SK-N-SH (cell line): ENCODE data around the gene PPP5C. TPM values are rescaled to one million over a fixed set of nuclear protein-coding genes. Genes with fewer than 3 reads are reported as not detected.

ENCODE experiments used
- CTCF ChIA-PET: fragments of 300-600, 350-600 bp; formaldehyde crosslinking; extraction: SDS; loops from one replicate; lab custom pipeline; 2021; lab: Yijun Ruan, JAX
- POLR2A ChIA-PET: fragments of 350-600 bp; sonication (Branson Sonifier 250); formaldehyde crosslinking; extraction: SDS; loops from one replicate; lab custom pipeline; 2020; ENCODE audit warnings: antibody characterized with exemption, inconsistent platforms; lab: Yijun Ruan, JAX
- DNase-seq: peaks from one replicate; pipeline ENCODE4 v3.0.0; 2012
- H2AFZ ChIP-seq: fragments of 200-600 bp; sonication (generic); 2 replicates; pipeline ENCODE4 v1.8.1; 2016; ENCODE audit warnings: antibody characterized with exemption, mild to moderate bottlenecking, low read depth
- H3F3A ChIP-seq: fragments of 200-600 bp; sonication (generic); replicated peaks from 2 replicates; pipeline ENCODE3; 2016; ENCODE audit warnings: antibody characterized with exemption, mild to moderate bottlenecking; ENCODE audit not compliant: insufficient read depth
- H3K27ac ChIP-seq, 2 experiments: fragments of 200-500 bp in 1 of 2; fragments of 200-600 bp in 1 of 2; sonication (Bioruptor generic) in 1 of 2; sonication (generic), shearing (Covaris generic) in 1 of 2; 2 replicates each; pipeline versions ENCODE4 v1.5.1 to v1.6.1; 2014 to 2016; ENCODE audit warnings: low read depth in 2 of 2, inconsistent platforms in 1 of 2, low read length in 1 of 2, mild to moderate bottlenecking in 1 of 2, mixed read lengths in 1 of 2
- H3K27me3 ChIP-seq: fragments of 200-600 bp; sonication (generic), shearing (Covaris generic); 2 replicates; pipeline ENCODE4 v1.6.1; 2016; ENCODE audit warnings: mixed run types; ENCODE audit not compliant: insufficient read depth
- H3K36me3 ChIP-seq, 2 experiments: fragments of 200-500 bp in 1 of 2; fragments of 200-600 bp in 1 of 2; sonication (Bioruptor generic) in 1 of 2; sonication (generic) in 1 of 2; replicated peaks in 1 of 2; 2 replicates each; pipeline versions ENCODE3 to v1.5.1; 2014 to 2016; ENCODE audit warnings: low read length in 1 of 2, mild to moderate bottlenecking in 1 of 2; ENCODE audit not compliant: insufficient read depth in 2 of 2, control insufficient read depth in 1 of 2
- H3K4me1 ChIP-seq, 2 experiments: fragments of 200-500 bp in 1 of 2; fragments of 200-600 bp in 1 of 2; sonication (Bioruptor generic) in 1 of 2; sonication (generic), shearing (Covaris generic) in 1 of 2; 2 replicates each; pipeline versions ENCODE4 v1.5.1 to v1.6.1; 2014 to 2016; ENCODE audit warnings: low read depth in 1 of 2, low read length in 1 of 2, mixed run types in 1 of 2; ENCODE audit not compliant: insufficient read depth in 2 of 2, control insufficient read depth in 1 of 2
- H3K4me2 ChIP-seq: fragments of 200-600 bp; sonication (generic), shearing (Covaris generic); 2 replicates; pipeline ENCODE4 v1.6.1; 2017; ENCODE audit warnings: mixed run types
- H3K4me3 ChIP-seq, 2 experiments: fragments of 200-500 bp in 1 of 2; fragments of 200-600 bp in 1 of 2; sonication (Bioruptor generic) in 1 of 2; sonication (generic), shearing (Covaris generic) in 1 of 2; 2 replicates each; pipeline versions ENCODE4 v1.5.1 to v1.8.1; 2014 to 2016; ENCODE audit warnings: low read depth in 2 of 2, inconsistent platforms in 1 of 2, low read length in 1 of 2, mild to moderate bottlenecking in 1 of 2, mixed read lengths in 1 of 2, moderate library complexity in 1 of 2
- H3K79me2 ChIP-seq: fragments of 200-600 bp; sonication (generic); 2 replicates; pipeline ENCODE4 v1.8.1; 2017; ENCODE audit warnings: mild to moderate bottlenecking; ENCODE audit not compliant: insufficient read depth
- H3K9ac ChIP-seq: fragments of 200-600 bp; sonication (generic); 2 replicates; pipeline ENCODE4 v1.6.1; 2017; ENCODE audit warnings: mixed run types
- H3K9me2 ChIP-seq: fragments of 200-600 bp; sonication (generic); 2 replicates; pipeline ENCODE4 v1.6.1; 2017; ENCODE audit warnings: mixed run types
- H3K9me3 ChIP-seq: fragments of 200-600 bp; sonication (generic); 2 replicates; pipeline ENCODE4 v1.6.1; 2017; ENCODE audit warnings: mixed run types, mild to moderate bottlenecking, moderate library complexity
- H4K20me1 ChIP-seq: fragments of 200-600 bp; sonication (generic); 2 replicates; pipeline ENCODE4 v1.6.1; 2017; ENCODE audit warnings: mild to moderate bottlenecking, mixed run types; ENCODE audit not compliant: insufficient read depth
- CHD2 ChIP-seq: fragments of 150-350 bp; IDR thresholded peaks from 2 replicates; pipeline ENCODE4 v1.6.1; 2018; ENCODE audit warnings: low read length; ENCODE audit not compliant: partially characterized antibody
- EP300 ChIP-seq, 2 experiments: IDR thresholded peaks; 2 replicates each; pipeline versions ENCODE4 v1.4.0 to v1.6.1; 2012; ENCODE audit warnings: borderline replicate concordance in 1 of 2, low read depth in 1 of 2, low read length in 1 of 2
- EZH2phosphoT487 ChIP-seq: fragments of 200-600 bp; sonication (generic); IDR thresholded peaks from 2 replicates; pipeline ENCODE4 v1.6.1; 2017; ENCODE audit warnings: low read depth, mixed run types, mild to moderate bottlenecking, antibody characterized with exemption, moderate library complexity, borderline replicate concordance
- FOXJ3 ChIP-seq: sonication (generic); formaldehyde crosslinking; IDR thresholded peaks from 2 replicates; pipeline ENCODE4 v1.5.1; 2020; ENCODE audit warnings: mild to moderate bottlenecking, missing genetic modification reagents
- GABPA ChIP-seq: IDR thresholded peaks from 2 replicates; pipeline ENCODE4 v1.4.0; 2012; ENCODE audit warnings: low read depth, mild to moderate bottlenecking
- GATA2 ChIP-seq: sonication (generic); formaldehyde crosslinking; IDR thresholded peaks from 2 replicates; pipeline ENCODE4 v1.5.0; 2020; ENCODE audit warnings: mild to moderate bottlenecking, missing genetic modification reagents
- NFIC ChIP-seq: IDR thresholded peaks from 2 replicates; pipeline ENCODE4 v1.4.0; 2012; ENCODE audit warnings: borderline replicate concordance
- POLR2AphosphoS5 ChIP-seq: IDR thresholded peaks from 2 replicates; pipeline ENCODE4 v1.6.1; 2012; ENCODE audit warnings: low read depth, low read length
- REST ChIP-seq: IDR thresholded peaks from 2 replicates; pipeline ENCODE4 v1.6.1; 2012; ENCODE audit warnings: mild to moderate bottlenecking, low read depth, low read length, moderate library complexity
- TCF12 ChIP-seq: IDR thresholded peaks from 2 replicates; pipeline ENCODE4 v1.4.0; 2012
- ZBTB33 ChIP-seq: IDR thresholded peaks from 2 replicates; pipeline ENCODE4 v1.4.0; 2012; ENCODE audit warnings: low read depth, borderline replicate concordance
- WGBS: methylation state at CpG from one replicate; pipeline ENCODE4 v1.1.6; 2017; ENCODE audit warnings: low lambda C conversion rate; 5-methylcytosine and 5-hydroxymethylcytosine counted together
- polyA plus RNA-seq, 3 experiments: library from polyadenylated mRNA; depleted of rRNA; stranded (reverse); fragments of >200 nt; gene quantifications; 2 replicates each; pipeline ENCODE4 v1.2.3, GENCODE V29; 2012
- TF ChIP-seq, protein P1 (sequence below): fragments of 150-350 bp; IDR thresholded peaks from 2 replicates; pipeline ENCODE4 v1.6.1; 2017; ENCODE audit warnings: antibody characterized with exemption, low read length, low read depth, borderline replicate concordance
- TF ChIP-seq, protein P2 (sequence below): IDR thresholded peaks from 2 replicates; pipeline ENCODE4; 2012
- TF ChIP-seq, protein P3 (sequence below): fragments of 200-600 bp; sonication (generic); IDR thresholded peaks from 2 replicates; pipeline ENCODE4 v1.6.1; 2017; ENCODE audit warnings: antibody characterized with exemption, mild to moderate bottlenecking, moderate library complexity
- TF ChIP-seq, protein P4 (sequence below): IDR thresholded peaks from 2 replicates; pipeline ENCODE4 v1.4.0; 2012; ENCODE audit warnings: low read depth
- TF ChIP-seq, protein P5 (sequence below): fragments of 150-350 bp; IDR thresholded peaks from 2 replicates; pipeline ENCODE4 v1.6.1; 2016; ENCODE audit warnings: mild to moderate bottlenecking, low read depth, low read length

PPP5C gene
- polyA plus RNA-seq, 1 of the 3 experiments (the other 2 are of a cell fraction) = 162 TPM

- CTCF ChIA-PET = interaction anchor here (0.9 kb wide), 1 partner anchor 27 kb away, joined by 3 read pairs; no protein-coding TSS in a partner anchor
- 57% methylated on average over 6 of the region's 6 CpGs for WGBS
- H2AFZ ChIP-seq = no peak overlapping the region
Measured at GRCh38 chr19:46435009-46435408, 88.1 kb downstream of the PPP5C start.

More at GRCh38 chr19:46435009-46435408, 88.1 kb downstream of the PPP5C start:
- H3K27me3 ChIP-seq = no peaks in the 10 kb centered on the region
- H3K79me2 ChIP-seq = no peaks in the 10 kb centered on the region
- no peaks in the 10 kb centered on the region for H3F3A ChIP-seq
- DNase-seq = no peak
- TF ChIP-seq, protein P1, sequence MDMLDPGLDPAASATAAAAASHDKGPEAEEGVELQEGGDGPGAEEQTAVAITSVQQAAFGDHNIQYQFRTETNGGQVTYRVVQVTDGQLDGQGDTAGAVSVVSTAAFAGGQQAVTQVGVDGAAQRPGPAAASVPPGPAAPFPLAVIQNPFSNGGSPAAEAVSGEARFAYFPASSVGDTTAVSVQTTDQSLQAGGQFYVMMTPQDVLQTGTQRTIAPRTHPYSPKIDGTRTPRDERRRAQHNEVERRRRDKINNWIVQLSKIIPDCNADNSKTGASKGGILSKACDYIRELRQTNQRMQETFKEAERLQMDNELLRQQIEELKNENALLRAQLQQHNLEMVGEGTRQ = no peak
- TF ChIP-seq FOXJ3 (CRISPR knock-in tag) (no peak), NFIC (no peak), GATA2 (CRISPR knock-in tag) (no peak), GABPA (no peak), EP300 (IDR thresholded peaks at IDR 0.05; ENCODE audit: borderline replicate concordance in 1 of 2, low read depth in 1 of 2, low read length in 1 of 2) (no peak), TCF12 (no peak), POLR2AphosphoS5 (no peak), EZH2phosphoT487 (no peak), CHD2 (no peak), REST (no peak), ZBTB33 (no peak)
- TF ChIP-seq, protein P2, sequence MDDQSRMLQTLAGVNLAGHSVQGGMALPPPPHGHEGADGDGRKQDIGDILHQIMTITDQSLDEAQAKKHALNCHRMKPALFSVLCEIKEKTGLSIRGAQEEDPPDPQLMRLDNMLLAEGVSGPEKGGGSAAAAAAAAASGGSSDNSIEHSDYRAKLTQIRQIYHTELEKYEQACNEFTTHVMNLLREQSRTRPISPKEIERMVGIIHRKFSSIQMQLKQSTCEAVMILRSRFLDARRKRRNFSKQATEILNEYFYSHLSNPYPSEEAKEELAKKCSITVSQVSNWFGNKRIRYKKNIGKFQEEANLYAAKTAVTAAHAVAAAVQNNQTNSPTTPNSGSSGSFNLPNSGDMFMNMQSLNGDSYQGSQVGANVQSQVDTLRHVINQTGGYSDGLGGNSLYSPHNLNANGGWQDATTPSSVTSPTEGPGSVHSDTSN = no peak
- TF ChIP-seq, protein P3, sequence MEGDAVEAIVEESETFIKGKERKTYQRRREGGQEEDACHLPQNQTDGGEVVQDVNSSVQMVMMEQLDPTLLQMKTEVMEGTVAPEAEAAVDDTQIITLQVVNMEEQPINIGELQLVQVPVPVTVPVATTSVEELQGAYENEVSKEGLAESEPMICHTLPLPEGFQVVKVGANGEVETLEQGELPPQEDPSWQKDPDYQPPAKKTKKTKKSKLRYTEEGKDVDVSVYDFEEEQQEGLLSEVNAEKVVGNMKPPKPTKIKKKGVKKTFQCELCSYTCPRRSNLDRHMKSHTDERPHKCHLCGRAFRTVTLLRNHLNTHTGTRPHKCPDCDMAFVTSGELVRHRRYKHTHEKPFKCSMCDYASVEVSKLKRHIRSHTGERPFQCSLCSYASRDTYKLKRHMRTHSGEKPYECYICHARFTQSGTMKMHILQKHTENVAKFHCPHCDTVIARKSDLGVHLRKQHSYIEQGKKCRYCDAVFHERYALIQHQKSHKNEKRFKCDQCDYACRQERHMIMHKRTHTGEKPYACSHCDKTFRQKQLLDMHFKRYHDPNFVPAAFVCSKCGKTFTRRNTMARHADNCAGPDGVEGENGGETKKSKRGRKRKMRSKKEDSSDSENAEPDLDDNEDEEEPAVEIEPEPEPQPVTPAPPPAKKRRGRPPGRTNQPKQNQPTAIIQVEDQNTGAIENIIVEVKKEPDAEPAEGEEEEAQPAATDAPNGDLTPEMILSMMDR = no peak
- TF ChIP-seq, protein P4, sequence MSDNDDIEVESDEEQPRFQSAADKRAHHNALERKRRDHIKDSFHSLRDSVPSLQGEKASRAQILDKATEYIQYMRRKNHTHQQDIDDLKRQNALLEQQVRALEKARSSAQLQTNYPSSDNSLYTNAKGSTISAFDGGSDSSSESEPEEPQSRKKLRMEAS = no peak
- TF ChIP-seq, protein P5, sequence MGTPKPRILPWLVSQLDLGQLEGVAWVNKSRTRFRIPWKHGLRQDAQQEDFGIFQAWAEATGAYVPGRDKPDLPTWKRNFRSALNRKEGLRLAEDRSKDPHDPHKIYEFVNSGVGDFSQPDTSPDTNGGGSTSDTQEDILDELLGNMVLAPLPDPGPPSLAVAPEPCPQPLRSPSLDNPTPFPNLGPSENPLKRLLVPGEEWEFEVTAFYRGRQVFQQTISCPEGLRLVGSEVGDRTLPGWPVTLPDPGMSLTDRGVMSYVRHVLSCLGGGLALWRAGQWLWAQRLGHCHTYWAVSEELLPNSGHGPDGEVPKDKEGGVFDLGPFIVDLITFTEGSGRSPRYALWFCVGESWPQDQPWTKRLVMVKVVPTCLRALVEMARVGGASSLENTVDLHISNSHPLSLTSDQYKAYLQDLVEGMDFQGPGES = no peak
- no peaks in the 10 kb centered on the region for H3K4me1 ChIP-seq
- H3K9me2 ChIP-seq = no peaks in the 10 kb centered on the region
- no peak overlapping the region for H3K4me2 ChIP-seq
- H3K9ac ChIP-seq = no peak overlapping the region
- H3K4me3 ChIP-seq = no peak overlapping the region
- H3K36me3 ChIP-seq = no peaks in the 10 kb centered on the region
- no peak overlapping the region for H3K27ac ChIP-seq
- H3K9me3 ChIP-seq = no peaks in the 10 kb centered on the region
- POLR2A ChIA-PET = no interaction called here
- H4K20me1 ChIP-seq = no peaks in the 10 kb centered on the region
